ENCODE data around the gene CD247.

GRCh38 chr1:167524651-167525050 is 6.3 kb upstream of the CD247 start:
- TF ChIP-seq POLR2A (IDR thresholded peaks at IDR 0.05): no peak
- TF ChIP-seq CTCF (IDR thresholded peaks at IDR 0.05): no peak
- no peak for TF ChIP-seq POLR2AphosphoS5 (IDR thresholded peaks at IDR 0.05)

Data from suprapubic skin (tissue), 4 donors.